ENCODE results near the gene RAI14. TPM values are rescaled to one million over a fixed set of nuclear protein-coding genes. Genes with fewer than 3 reads are reported as not detected.

The RAI14 gene
- total RNA-seq, 1 donor from 2014 or later = 11.5 TPM

- H3K4me3 ChIP-seq (ENCODE audit: low read length in 3 of 3) = no peak overlapping the region
- no peaks in the 10 kb centered on the region for H3K9me3 ChIP-seq (ENCODE audit: control insufficient read depth in 3 of 3, low read length in 3 of 3)
- H3K9ac ChIP-seq (ENCODE audit: low read depth in 1 of 3, low read length in 3 of 3) = no peak overlapping the region
- H3K4me1 ChIP-seq (ENCODE audit: control insufficient read depth in 3 of 3, insufficient read depth in 3 of 3, low read length in 3 of 3) = no peaks in the 10 kb centered on the region
- no peaks in the 10 kb centered on the region for H3K27me3 ChIP-seq (ENCODE audit: control insufficient read depth in 3 of 3, insufficient read depth in 3 of 3, low read length in 3 of 3)
- no peaks in the 10 kb centered on the region for H3K36me3 ChIP-seq (ENCODE audit: control insufficient read depth in 3 of 3, insufficient read depth in 3 of 3, low read length in 3 of 3)
- H3K27ac ChIP-seq (ENCODE audit: low read depth, low read length) = no peak overlapping the region
Observed at GRCh38 chr5:34736445-34737115, 80.5 kb downstream of the RAI14 start.

GRCh38 chr5:34737731-34738130 is 81.6 kb downstream of the RAI14 start:
- Histone ChIP-seq H3K27ac (ENCODE audit: low read depth, low read length) (no peak overlapping the region), H3K36me3 (ENCODE audit: control insufficient read depth in 3 of 3, insufficient read depth in 3 of 3, low read length in 3 of 3) (no peaks in the 10 kb centered on the region), H3K4me3 (ENCODE audit: low read length in 3 of 3) (no peak overlapping the region), H3K9ac (ENCODE audit: low read depth in 1 of 3, low read length in 3 of 3) (no peak overlapping the region), H3K27me3 (ENCODE audit: control insufficient read depth in 3 of 3, insufficient read depth in 3 of 3, low read length in 3 of 3) (no peaks in the 10 kb centered on the region), H3K9me3 (ENCODE audit: control insufficient read depth in 3 of 3, low read length in 3 of 3) (no peaks in the 10 kb centered on the region), H3K4me1 (ENCODE audit: control insufficient read depth in 3 of 3, insufficient read depth in 3 of 3, low read length in 3 of 3) (no peaks in the 10 kb centered on the region)

- no peak overlapping the region for H3K4me3 ChIP-seq (ENCODE audit: low read length in 3 of 3)
- H3K36me3 ChIP-seq (ENCODE audit: control insufficient read depth in 3 of 3, insufficient read depth in 3 of 3, low read length in 3 of 3) = no peaks in the 10 kb centered on the region
- H3K9ac ChIP-seq (ENCODE audit: low read depth in 1 of 3, low read length in 3 of 3) = no peak overlapping the region
- no peaks in the 10 kb centered on the region for H3K9me3 ChIP-seq (ENCODE audit: control insufficient read depth in 3 of 3, low read length in 3 of 3)
- no peaks in the 10 kb centered on the region for H3K4me1 ChIP-seq (ENCODE audit: control insufficient read depth in 3 of 3, insufficient read depth in 3 of 3, low read length in 3 of 3)
- no peaks in the 10 kb centered on the region for H3K27me3 ChIP-seq (ENCODE audit: control insufficient read depth in 3 of 3, insufficient read depth in 3 of 3, low read length in 3 of 3)
- no peak overlapping the region for H3K27ac ChIP-seq (ENCODE audit: low read depth, low read length)
Observed at GRCh38 chr5:34738381-34738780, 82.3 kb downstream of the RAI14 start.

GRCh38 chr5:34740389-34740806 is 84.3 kb downstream of the RAI14 start:
- no peaks in the 10 kb centered on the region for H3K4me1 ChIP-seq (ENCODE audit: control insufficient read depth in 3 of 3, insufficient read depth in 3 of 3, low read length in 3 of 3)
- no peak overlapping the region for H3K27ac ChIP-seq (ENCODE audit: low read depth, low read length)

GRCh38 chr5:34742061-34742460 is 85.9 kb downstream of the RAI14 start:
- Histone ChIP-seq H3K27me3 (ENCODE audit: control insufficient read depth in 3 of 3, insufficient read depth in 3 of 3, low read length in 3 of 3) (no peaks in the 10 kb centered on the region), H3K9me3 (ENCODE audit: control insufficient read depth in 3 of 3, low read length in 3 of 3) (no peaks in the 10 kb centered on the region), H3K4me3 (ENCODE audit: low read length in 3 of 3) (no peak overlapping the region), H3K4me1 (ENCODE audit: control insufficient read depth in 3 of 3, insufficient read depth in 3 of 3, low read length in 3 of 3) (no peaks in the 10 kb centered on the region), H3K9ac (ENCODE audit: low read depth in 1 of 3, low read length in 3 of 3) (no peak overlapping the region), H3K36me3 (ENCODE audit: control insufficient read depth in 3 of 3, insufficient read depth in 3 of 3, low read length in 3 of 3) (no peaks in the 10 kb centered on the region), H3K27ac (ENCODE audit: low read depth, low read length) (no peak overlapping the region)

More at GRCh38 chr5:34740389-34740806, 84.3 kb downstream of the RAI14 start:
- Histone ChIP-seq H3K4me3 (ENCODE audit: low read length in 3 of 3) (no peak overlapping the region), H3K27me3 (ENCODE audit: control insufficient read depth in 3 of 3, insufficient read depth in 3 of 3, low read length in 3 of 3) (no peaks in the 10 kb centered on the region), H3K36me3 (ENCODE audit: control insufficient read depth in 3 of 3, insufficient read depth in 3 of 3, low read length in 3 of 3) (no peaks in the 10 kb centered on the region), H3K9me3 (ENCODE audit: control insufficient read depth in 3 of 3, low read length in 3 of 3) (no peaks in the 10 kb centered on the region), H3K9ac (ENCODE audit: low read depth in 1 of 3, low read length in 3 of 3) (no peak overlapping the region)

- no peaks in the 10 kb centered on the region for H3K4me1 ChIP-seq (ENCODE audit: control insufficient read depth in 3 of 3, insufficient read depth in 3 of 3, low read length in 3 of 3)
- no peaks in the 10 kb centered on the region for H3K27me3 ChIP-seq (ENCODE audit: control insufficient read depth in 3 of 3, insufficient read depth in 3 of 3, low read length in 3 of 3)
- no peak overlapping the region for H3K4me3 ChIP-seq (ENCODE audit: low read length in 3 of 3)
- H3K36me3 ChIP-seq (ENCODE audit: control insufficient read depth in 3 of 3, insufficient read depth in 3 of 3, low read length in 3 of 3) = no peaks in the 10 kb centered on the region
- H3K27ac ChIP-seq (ENCODE audit: low read depth, low read length) = no peak overlapping the region
- no peak overlapping the region for H3K9ac ChIP-seq (ENCODE audit: low read depth in 1 of 3, low read length in 3 of 3)
- H3K9me3 ChIP-seq (ENCODE audit: control insufficient read depth in 3 of 3, low read length in 3 of 3) = no peaks in the 10 kb centered on the region
Observed at GRCh38 chr5:34743878-34744277, 87.8 kb downstream of the RAI14 start.

GRCh38 chr5:34748431-34748830 is 92.3 kb downstream of the RAI14 start:
- Histone ChIP-seq H3K9me3 (ENCODE audit: control insufficient read depth in 3 of 3, low read length in 3 of 3) (no peaks in the 10 kb centered on the region), H3K27me3 (ENCODE audit: control insufficient read depth in 3 of 3, insufficient read depth in 3 of 3, low read length in 3 of 3) (no peaks in the 10 kb centered on the region), H3K9ac (ENCODE audit: low read depth in 1 of 3, low read length in 3 of 3) (no peak overlapping the region), H3K36me3 (ENCODE audit: control insufficient read depth in 3 of 3, insufficient read depth in 3 of 3, low read length in 3 of 3) (no peaks in the 10 kb centered on the region), H3K4me1 (ENCODE audit: control insufficient read depth in 3 of 3, insufficient read depth in 3 of 3, low read length in 3 of 3) (no peaks in the 10 kb centered on the region), H3K27ac (ENCODE audit: low read depth, low read length) (no peak overlapping the region), H3K4me3 (ENCODE audit: low read length in 3 of 3) (no peak overlapping the region)

- Histone ChIP-seq H3K9me3 (ENCODE audit: control insufficient read depth in 3 of 3, low read length in 3 of 3) (no peaks in the 10 kb centered on the region), H3K27ac (ENCODE audit: low read depth, low read length) (no peak overlapping the region), H3K4me1 (ENCODE audit: control insufficient read depth in 3 of 3, insufficient read depth in 3 of 3, low read length in 3 of 3) (no peaks in the 10 kb centered on the region), H3K27me3 (ENCODE audit: control insufficient read depth in 3 of 3, insufficient read depth in 3 of 3, low read length in 3 of 3) (no peaks in the 10 kb centered on the region), H3K36me3 (ENCODE audit: control insufficient read depth in 3 of 3, insufficient read depth in 3 of 3, low read length in 3 of 3) (no peaks in the 10 kb centered on the region), H3K9ac (ENCODE audit: low read depth in 1 of 3, low read length in 3 of 3) (no peak overlapping the region), H3K4me3 (ENCODE audit: low read length in 3 of 3) (no peak overlapping the region)
Observed at GRCh38 chr5:34749431-34749873, 93.3 kb downstream of the RAI14 start.

GRCh38 chr5:34750206-34750605 is 94.1 kb downstream of the RAI14 start:
- Histone ChIP-seq H3K27ac (ENCODE audit: low read depth, low read length) (no peak overlapping the region), H3K9me3 (ENCODE audit: control insufficient read depth in 3 of 3, low read length in 3 of 3) (no peaks in the 10 kb centered on the region), H3K36me3 (ENCODE audit: control insufficient read depth in 3 of 3, insufficient read depth in 3 of 3, low read length in 3 of 3) (no peaks in the 10 kb centered on the region), H3K9ac (ENCODE audit: low read depth in 1 of 3, low read length in 3 of 3) (no peak overlapping the region), H3K27me3 (ENCODE audit: control insufficient read depth in 3 of 3, insufficient read depth in 3 of 3, low read length in 3 of 3) (no peaks in the 10 kb centered on the region), H3K4me3 (ENCODE audit: low read length in 3 of 3) (no peak overlapping the region), H3K4me1 (ENCODE audit: control insufficient read depth in 3 of 3, insufficient read depth in 3 of 3, low read length in 3 of 3) (no peaks in the 10 kb centered on the region)

DNA sequence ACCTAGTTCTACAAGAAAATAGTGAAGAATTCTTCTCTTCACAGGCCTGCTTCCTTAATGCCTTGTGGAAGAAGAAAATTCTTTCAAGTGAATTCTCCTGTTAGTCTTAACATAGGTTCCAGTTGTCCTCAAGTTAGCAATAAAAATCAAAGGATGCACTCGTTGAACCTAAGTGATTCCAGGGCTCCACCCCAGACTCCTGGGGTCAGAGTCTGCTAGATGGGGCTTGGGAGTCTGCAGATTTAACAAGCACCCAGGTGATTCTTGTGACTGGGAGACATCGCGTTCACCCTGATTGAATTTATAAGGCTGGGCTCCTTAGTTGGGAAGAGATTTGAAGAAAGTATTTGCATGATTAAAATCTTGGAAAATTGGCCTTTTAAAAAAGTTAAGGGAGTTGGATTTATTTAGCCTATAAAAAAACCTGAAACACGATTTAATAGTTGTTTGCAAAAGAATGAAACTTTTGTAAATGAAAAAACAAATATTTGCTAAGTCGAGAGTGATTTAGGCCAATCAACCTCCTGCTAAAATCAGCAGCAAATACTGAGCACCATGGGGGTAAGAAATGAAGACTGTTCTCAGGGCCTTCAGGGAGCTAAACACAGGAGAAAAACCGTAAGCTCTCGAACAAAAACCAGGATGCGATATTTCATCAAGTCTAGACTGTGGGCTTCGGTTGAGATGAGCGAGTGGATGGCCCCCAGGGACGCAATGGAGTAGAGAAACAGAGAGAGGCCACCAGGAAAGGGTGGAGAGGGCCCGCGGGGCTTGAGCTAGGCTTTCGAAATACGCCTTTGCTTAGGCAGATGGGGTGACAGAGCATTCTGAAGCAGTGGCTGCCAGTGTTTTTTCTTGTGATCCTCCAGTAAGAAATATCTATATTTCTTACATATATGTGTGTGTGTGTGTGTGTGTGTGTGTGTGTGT is 95.9 kb downstream of the RAI14 start:
- Histone ChIP-seq H3K9ac (ENCODE audit: low read depth in 1 of 3, low read length in 3 of 3) (no peak overlapping the region), H3K4me3 (ENCODE audit: low read length in 3 of 3) (no peak overlapping the region), H3K27ac (ENCODE audit: low read depth, low read length) (no peak overlapping the region), H3K27me3 (ENCODE audit: control insufficient read depth in 3 of 3, insufficient read depth in 3 of 3, low read length in 3 of 3) (no peaks in the 10 kb centered on the region), H3K4me1 (ENCODE audit: control insufficient read depth in 3 of 3, insufficient read depth in 3 of 3, low read length in 3 of 3) (no peaks in the 10 kb centered on the region), H3K9me3 (ENCODE audit: control insufficient read depth in 3 of 3, low read length in 3 of 3) (no peaks in the 10 kb centered on the region), H3K36me3 (ENCODE audit: control insufficient read depth in 3 of 3, insufficient read depth in 3 of 3, low read length in 3 of 3) (no peaks in the 10 kb centered on the region)
